ENCODE results near the gene EHMT2.
"Not testable (repeated sequence)": the region's sequence is repeated elsewhere in the genome, so short reads cannot be mapped to it uniquely, and the experiment has no call there.

DNA sequence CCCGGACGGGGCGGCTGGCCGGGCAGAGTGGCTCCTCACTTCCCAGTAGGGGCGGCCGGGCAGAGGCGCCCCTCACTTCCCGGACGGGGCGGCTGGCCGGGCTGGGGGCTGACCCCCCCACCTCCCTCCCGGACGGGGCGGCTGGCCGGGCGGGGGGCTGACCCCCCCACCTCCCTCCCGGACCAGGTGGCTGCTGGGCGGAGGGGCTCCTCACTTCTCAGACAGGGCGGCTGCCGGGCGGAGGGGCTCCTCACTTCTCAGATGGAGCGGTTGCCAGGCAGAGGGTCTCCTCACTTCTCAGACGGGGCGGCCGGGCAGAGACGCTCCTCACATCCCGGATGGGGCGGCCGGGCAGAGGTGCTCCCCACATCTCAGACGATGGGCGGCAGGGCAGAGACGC lies 34.6 kb upstream of the EHMT2 start:
- not testable (repeated sequence) for TF ChIP-seq YY1 (IDR thresholded peaks at IDR 0.05; ENCODE audit: extremely low read depth, insufficient replicate concordance, low read depth, low read length); REST (IDR thresholded peaks at IDR 0.05; ENCODE audit: low read depth); SP1 (IDR thresholded peaks at IDR 0.05; ENCODE audit: low read depth); EZH2phosphoT487 (IDR thresholded peaks at IDR 0.05; ENCODE audit: borderline replicate concordance); TCF7L2 (IDR thresholded peaks at IDR 0.05; ENCODE audit: borderline replicate concordance, extremely low read depth, insufficient read depth, insufficient read length); EZH2 (IDR thresholded peaks at IDR 0.05); ZFX (IDR thresholded peaks at IDR 0.05); POLR2A (IDR thresholded peaks at IDR 0.05; ENCODE audit: borderline replicate concordance, extremely low read depth, insufficient read depth, insufficient read length); ELF1 (IDR thresholded peaks at IDR 0.05; ENCODE audit: borderline replicate concordance, low read depth); EGR1 (IDR thresholded peaks at IDR 0.05; ENCODE audit: low read depth); SRF (IDR thresholded peaks at IDR 0.05; ENCODE audit: low read depth); MAX (IDR thresholded peaks at IDR 0.05)
- TF ChIP-seq, protein P1, sequence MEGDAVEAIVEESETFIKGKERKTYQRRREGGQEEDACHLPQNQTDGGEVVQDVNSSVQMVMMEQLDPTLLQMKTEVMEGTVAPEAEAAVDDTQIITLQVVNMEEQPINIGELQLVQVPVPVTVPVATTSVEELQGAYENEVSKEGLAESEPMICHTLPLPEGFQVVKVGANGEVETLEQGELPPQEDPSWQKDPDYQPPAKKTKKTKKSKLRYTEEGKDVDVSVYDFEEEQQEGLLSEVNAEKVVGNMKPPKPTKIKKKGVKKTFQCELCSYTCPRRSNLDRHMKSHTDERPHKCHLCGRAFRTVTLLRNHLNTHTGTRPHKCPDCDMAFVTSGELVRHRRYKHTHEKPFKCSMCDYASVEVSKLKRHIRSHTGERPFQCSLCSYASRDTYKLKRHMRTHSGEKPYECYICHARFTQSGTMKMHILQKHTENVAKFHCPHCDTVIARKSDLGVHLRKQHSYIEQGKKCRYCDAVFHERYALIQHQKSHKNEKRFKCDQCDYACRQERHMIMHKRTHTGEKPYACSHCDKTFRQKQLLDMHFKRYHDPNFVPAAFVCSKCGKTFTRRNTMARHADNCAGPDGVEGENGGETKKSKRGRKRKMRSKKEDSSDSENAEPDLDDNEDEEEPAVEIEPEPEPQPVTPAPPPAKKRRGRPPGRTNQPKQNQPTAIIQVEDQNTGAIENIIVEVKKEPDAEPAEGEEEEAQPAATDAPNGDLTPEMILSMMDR (IDR thresholded peaks at IDR 0.05 in 2 of 3, conservative IDR thresholded peaks at IDR 0.05 in 1 of 3; ENCODE audit: borderline replicate concordance in 1 of 3, insufficient read depth in 1 of 3, low read depth in 2 of 3, low read length in 2 of 3): not testable (repeated sequence)

Data from HCT116 (cell line).